Keratinocyte (primary cell): ENCODE results near the gene KCNJ6.

Experiments used
- CTCF ChIP-seq, 3 experiments: IDR thresholded peaks in 1 of 3; conservative IDR thresholded peaks in 1 of 3; optimal IDR thresholded peaks in 1 of 3; 2 replicates in 2 of 3; 3 replicates in 1 of 3; pipeline versions ENCODE3 to v1.5.1; 2011; ENCODE audit warnings: low read length in 3 of 3, mild to moderate bottlenecking in 3 of 3, moderate library complexity in 2 of 3, control low read depth in 1 of 3, inconsistent platforms in 1 of 3; ENCODE audit not compliant: insufficient read depth in 2 of 3; ENCODE audit errors: extremely low read depth in 1 of 3
- EZH2 ChIP-seq: IDR thresholded peaks from one replicate; pipeline ENCODE4 v1.6.1; 2012; ENCODE audit warnings: inconsistent platforms, mild to moderate bottlenecking, low read length, moderate library complexity

DNA sequence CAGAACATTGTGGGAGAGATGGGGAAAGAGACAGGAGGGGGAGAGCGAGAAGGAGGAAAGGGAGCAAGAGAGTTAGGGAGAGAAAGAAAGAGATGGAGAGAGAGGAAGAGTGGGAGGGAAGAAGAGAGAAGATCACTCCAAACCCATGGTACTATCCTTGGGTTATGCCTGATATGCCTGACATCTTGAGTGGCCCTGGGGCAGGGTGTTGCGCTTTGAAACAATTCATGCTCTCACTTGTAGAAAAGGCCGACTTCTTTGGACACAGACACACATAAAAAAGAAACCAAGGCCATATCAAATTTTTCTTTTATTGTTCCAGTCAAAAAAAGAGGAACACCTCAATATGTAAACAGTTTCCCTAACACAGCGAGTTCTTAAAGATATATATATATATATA is 309.2 kb downstream of the KCNJ6 start:
- TF ChIP-seq CTCF (optimal IDR thresholded peaks at IDR 0.05 in 1 of 3, IDR thresholded peaks at IDR 0.05 in 1 of 3, conservative IDR thresholded peaks at IDR 0.05 in 1 of 3; ENCODE audit: extremely low read depth in 1 of 3, insufficient read depth in 2 of 3, low read length in 3 of 3) (no peak), EZH2 (no peak)
